Fibroblast of lung (primary cell): ENCODE data around the gene CGNL1. TPM values are rescaled to one million over a fixed set of nuclear protein-coding genes. Genes with fewer than 3 reads are reported as not detected.
A peak's percentile ranks its signal among the peaks of the same experiment; 100 is the strongest.

Experiments
- DNase-seq, 2 donors: peaks; one replicate each; pipeline versions ENCODE4 v3.0.0 to v3.0.0-alpha.2; 2010; ENCODE audit warnings: low read depth in 2 of 2
- H2AFZ ChIP-seq: 2 replicates; pipeline ENCODE4 v1.5.1; 2012; ENCODE audit warnings: low read length, control low read depth, inconsistent platforms
- H3K27ac ChIP-seq: 2 replicates; pipeline ENCODE4 v1.5.1; 2011; ENCODE audit warnings: low read length, control low read depth; ENCODE audit not compliant: insufficient read depth
- H3K27me3 ChIP-seq: 2 replicates; pipeline ENCODE4 v1.5.1; 2011; ENCODE audit warnings: mild to moderate bottlenecking, low read length; ENCODE audit not compliant: control insufficient read depth, insufficient read depth
- H3K36me3 ChIP-seq: 2 replicates; pipeline ENCODE4 v1.5.1; 2011; ENCODE audit warnings: low read length; ENCODE audit not compliant: control insufficient read depth, insufficient read depth
- H3K4me1 ChIP-seq: 2 replicates; pipeline ENCODE4 v1.5.1; 2011; ENCODE audit warnings: low read length; ENCODE audit not compliant: control insufficient read depth, insufficient read depth; ENCODE audit errors: extremely low read depth
- H3K4me2 ChIP-seq: 2 replicates; pipeline ENCODE4 v1.5.1; 2011; ENCODE audit warnings: low read length, control low read depth; ENCODE audit not compliant: insufficient read depth; ENCODE audit errors: extremely low read depth
- H3K4me3 ChIP-seq, 4 experiments: fragments of 200-600 bp in 1 of 4; sonication (generic) in 1 of 4; replicated peaks in 1 of 4; 2 replicates each; pipeline ENCODE4 v1.5.1; 2011 to 2016; ENCODE audit warnings: low read length in 4 of 4, low read depth in 3 of 4, mild to moderate bottlenecking in 3 of 4, control low read depth in 2 of 4, inconsistent platforms in 1 of 4, mixed read lengths in 1 of 4; ENCODE audit not compliant: insufficient read depth in 1 of 4; ENCODE audit errors: control extremely low read depth in 1 of 4
- H3K79me2 ChIP-seq: 2 replicates; pipeline ENCODE4 v1.5.1; 2012; ENCODE audit warnings: mild to moderate bottlenecking, low read length, inconsistent platforms; ENCODE audit not compliant: control insufficient read depth, insufficient read depth
- H3K9ac ChIP-seq: 2 replicates; pipeline ENCODE4 v1.5.1; 2011; ENCODE audit warnings: mild to moderate bottlenecking, low read length, control low read depth; ENCODE audit not compliant: insufficient read depth
- H3K9me3 ChIP-seq: 2 replicates; pipeline ENCODE4 v1.5.1; 2012; ENCODE audit warnings: low read depth, low read length; ENCODE audit not compliant: control insufficient read depth, insufficient read depth
- H4K20me1 ChIP-seq: 2 replicates; pipeline ENCODE4 v1.5.1; 2011; ENCODE audit warnings: low read length; ENCODE audit not compliant: control insufficient read depth, insufficient read depth; ENCODE audit errors: extremely low read depth
- CTCF ChIP-seq, 2 donors: IDR thresholded peaks in 1 of 2; conservative IDR thresholded peaks in 1 of 2; 1 replicate in 1 of 2; 2 replicates in 1 of 2; pipeline ENCODE4 v1.5.1; 2011 to 2012; ENCODE audit warnings: low read length in 2 of 2, control low read depth in 1 of 2, inconsistent platforms in 1 of 2, low read depth in 1 of 2, mild to moderate bottlenecking in 1 of 2
- EZH2 ChIP-seq: IDR thresholded peaks from 2 replicates; pipeline ENCODE4 v1.5.1; 2012; ENCODE audit warnings: low read length, control low read depth, mild to moderate bottlenecking; ENCODE audit errors: missing control alignments
- polyA plus RNA-seq, 2 donors: library from polyadenylated mRNA; depleted of rRNA in 1 of 2; stranded (reverse) in 1 of 2; unstranded in 1 of 2; fragments of >200 nt; gene quantifications; 2 replicates each; pipeline ENCODE4 v1.2.1, GENCODE V29; 2011 to 2012; ENCODE audit warnings: missing spikeins in 1 of 2
- total RNA-seq: library from RNA; depleted of rRNA; stranded (reverse); fragments of >200 nt; gene quantifications from 2 replicates; pipeline ENCODE4 v1.2.1, GENCODE V29; 2014

The CGNL1 gene
- total and polyA plus RNA-seq, 2 donors (not counting 1 experiment from before 2014, with no cell fraction given): 0.18 to 6.1 TPM

- no peak overlapping the region for H3K4me2 ChIP-seq
- peak in 1 of 2 donors; percentile 42 for DNase-seq
- TF ChIP-seq CTCF (conservative IDR thresholded peaks at IDR 0.05 in 1 of 2, IDR thresholded peaks at IDR 0.05 in 1 of 2; ENCODE audit: low read depth in 1 of 2, low read length in 2 of 2) (no peak), EZH2 (no peak)
These were observed 125.8 kb downstream of the CGNL1 start for GRCh38 chr15:57502116-57502515.

GRCh38 chr15:57503051-57503702 is 126.9 kb downstream of the CGNL1 start:
- no peak overlapping the region for H3K27ac ChIP-seq
- TF ChIP-seq EZH2 (no peak), CTCF (conservative IDR thresholded peaks at IDR 0.05 in 1 of 2, IDR thresholded peaks at IDR 0.05 in 1 of 2; ENCODE audit: low read depth in 1 of 2, low read length in 2 of 2) (peak in 1 of 2 donors; percentile 15)
- no peaks in the 10 kb centered on the region for H3K9me3 ChIP-seq
- no peak overlapping the region for H3K9ac ChIP-seq
- H3K4me3 ChIP-seq: no peak overlapping the region
- no peaks in the 10 kb centered on the region for H3K4me1 ChIP-seq
- H3K79me2 ChIP-seq: no peaks in the 10 kb centered on the region
- H3K36me3 ChIP-seq: no peaks in the 10 kb centered on the region
- H4K20me1 ChIP-seq: no peaks in the 10 kb centered on the region
- no peak overlapping the region for H2AFZ ChIP-seq
- no peak overlapping the region for H3K4me2 ChIP-seq
- H3K27me3 ChIP-seq: no peaks in the 10 kb centered on the region
- DNase-seq: no peak

More at GRCh38 chr15:57502116-57502515, 125.8 kb downstream of the CGNL1 start:
- no peaks in the 10 kb centered on the region for H4K20me1 ChIP-seq
- no peak overlapping the region for H3K9ac ChIP-seq
- H3K36me3 ChIP-seq: no peaks in the 10 kb centered on the region
- no peak overlapping the region for H2AFZ ChIP-seq
- H3K79me2 ChIP-seq: no peaks in the 10 kb centered on the region
- H3K9me3 ChIP-seq: no peaks in the 10 kb centered on the region
- no peak overlapping the region for H3K27ac ChIP-seq
- no peak overlapping the region for H3K4me3 ChIP-seq
- H3K4me1 ChIP-seq: no peaks in the 10 kb centered on the region
- H3K27me3 ChIP-seq: no peaks in the 10 kb centered on the region

DNA sequence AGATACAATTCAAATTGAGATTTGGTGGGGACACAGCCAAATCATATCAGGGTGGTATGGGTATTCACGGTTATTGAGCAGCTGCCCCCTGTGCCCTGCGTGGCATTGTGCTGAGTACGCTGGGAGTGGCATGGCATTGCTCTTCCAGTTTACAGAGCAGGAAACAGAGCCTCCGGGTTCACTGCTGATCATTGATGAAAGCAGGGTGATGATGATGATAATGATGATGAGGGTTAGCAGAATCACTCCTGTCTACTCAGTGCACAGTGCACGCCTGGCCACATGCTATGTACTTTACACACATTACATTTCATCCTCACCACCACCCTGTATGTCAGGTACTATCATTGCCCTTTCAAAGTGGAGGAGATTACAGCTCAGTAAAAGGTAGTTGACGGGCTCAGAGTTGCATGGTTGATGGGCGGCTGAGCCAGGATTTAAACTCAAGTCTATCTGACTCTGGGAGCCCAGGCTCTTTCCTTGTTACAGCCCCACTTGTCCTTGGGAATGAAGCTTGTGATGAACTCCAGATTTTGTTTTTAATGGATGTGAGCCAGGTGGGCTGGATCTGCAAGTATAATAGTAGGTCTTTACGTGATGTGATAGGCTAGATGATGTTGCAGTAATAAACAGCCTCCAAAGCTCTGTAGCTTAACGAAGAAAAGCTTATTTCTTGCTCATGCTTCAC is 127.8 kb downstream of the CGNL1 start:
- Histone ChIP-seq H3K4me2 (no peak overlapping the region), H3K36me3 (no peaks in the 10 kb centered on the region), H3K27me3 (no peaks in the 10 kb centered on the region), H2AFZ (no peak overlapping the region), H3K79me2 (no peaks in the 10 kb centered on the region), H4K20me1 (no peaks in the 10 kb centered on the region), H3K27ac (no peak overlapping the region), H3K9me3 (no peaks in the 10 kb centered on the region), H3K4me1 (no peaks in the 10 kb centered on the region), H3K9ac (no peak overlapping the region), H3K4me3 (no peak overlapping the region)
- peak in 1 of 2 donors; percentile 21 for DNase-seq
- TF ChIP-seq CTCF (conservative IDR thresholded peaks at IDR 0.05 in 1 of 2, IDR thresholded peaks at IDR 0.05 in 1 of 2; ENCODE audit: low read depth in 1 of 2, low read length in 2 of 2) (no peak), EZH2 (no peak)
